Cardiac septum (tissue), 1 donor: Measurements from ENCODE around the gene TYROBP. TPM values are rescaled to one million over a fixed set of nuclear protein-coding genes. Genes with fewer than 3 reads are reported as not detected.
A peak's percentile ranks its signal among the peaks of the same experiment; 100 is the strongest.
"Not testable (repeated sequence)": the region's sequence is repeated elsewhere in the genome, so short reads cannot be mapped to it uniquely, and the experiment has no call there.

Experiments
- DNase-seq: peaks from one replicate; pipeline ENCODE4 v3.0.0-alpha.2; 2020; ENCODE audit warnings: low spot score
- intact Hi-C: fragments of 100-400 bp; cut with DNase I; formaldehyde crosslinking; loops from one replicate; pipeline ENCODE4 v1.14.0; 2022
- total RNA-seq: library from RNA; stranded (reverse); fragmentation: NEBNext Ultra II Directional; extraction: Animal tissue kit (Norgen Biotek cat#: 25700); gene quantifications from one replicate; pipeline ENCODE4 v1.2.1, GENCODE V29; 2021
- donor health status: DM: no; HTN: no; CAD: no.

TYROBP gene
- total RNA-seq, 1 donor from 2014 or later = 16.9 TPM

DNA sequence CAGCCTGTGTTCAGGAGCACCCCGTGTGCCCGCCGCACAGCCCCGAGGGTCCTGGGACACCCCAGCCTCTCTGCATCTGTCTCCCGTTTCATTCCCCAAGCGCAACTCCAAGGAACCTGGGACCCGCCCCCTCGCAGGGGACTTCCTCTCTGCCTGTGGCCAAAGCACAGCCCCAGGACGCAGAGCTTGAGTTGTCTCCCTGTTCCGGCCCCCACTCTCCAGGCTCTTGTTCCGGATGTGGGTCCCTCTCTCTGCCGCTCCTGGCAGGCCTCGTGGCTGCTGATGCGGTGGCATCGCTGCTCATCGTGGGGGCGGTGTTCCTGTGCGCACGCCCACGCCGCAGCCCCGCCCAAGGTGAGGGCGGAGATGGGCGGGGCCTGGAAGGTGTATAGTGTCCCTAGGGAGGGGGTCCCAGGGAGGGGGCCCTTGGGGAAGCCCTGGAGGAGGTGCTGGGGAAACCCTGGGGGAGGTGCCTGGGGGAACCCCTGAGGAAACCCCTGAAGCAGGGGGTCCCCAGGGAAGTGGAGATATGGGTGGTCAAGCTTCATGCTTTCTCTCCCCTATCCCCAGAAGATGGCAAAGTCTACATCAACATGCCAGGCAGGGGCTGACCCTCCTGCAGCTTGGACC lies 4.4 kb downstream of the TYROBP start:
- DNase-seq = peak; percentile 90
- intact Hi-C loops = no loop called here

DNA sequence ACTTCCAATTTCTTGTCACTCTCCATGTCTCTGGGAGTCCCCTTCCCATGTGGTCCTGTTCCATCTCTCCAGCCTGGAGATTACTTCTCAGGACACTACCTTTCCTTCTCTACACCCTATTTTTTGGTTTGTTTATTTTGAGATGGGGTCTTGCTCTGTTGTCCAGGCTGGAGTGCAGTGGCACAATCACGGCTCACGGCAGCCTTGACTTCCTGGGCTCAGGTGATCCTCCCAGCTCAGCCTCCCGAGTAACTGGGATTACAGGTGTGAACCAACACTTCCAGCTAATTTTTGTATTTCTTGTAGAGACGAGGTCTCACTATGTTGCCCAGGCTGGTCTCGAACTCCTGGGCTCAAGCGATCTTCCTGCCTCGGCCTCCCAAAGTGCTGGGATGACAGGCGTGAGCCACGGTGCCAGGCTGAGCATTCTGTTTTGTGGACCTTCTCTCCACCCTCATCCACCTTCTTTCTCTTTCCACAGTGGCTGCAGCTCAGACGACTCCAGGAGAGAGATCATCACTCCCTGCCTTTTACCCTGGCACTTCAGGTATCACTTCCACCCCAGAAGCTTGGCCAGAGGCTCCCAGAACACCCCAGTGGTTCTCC lies 5.1 kb downstream of the TYROBP start:
- DNase-seq = no peak
- intact Hi-C loops = no loop called here

DNA sequence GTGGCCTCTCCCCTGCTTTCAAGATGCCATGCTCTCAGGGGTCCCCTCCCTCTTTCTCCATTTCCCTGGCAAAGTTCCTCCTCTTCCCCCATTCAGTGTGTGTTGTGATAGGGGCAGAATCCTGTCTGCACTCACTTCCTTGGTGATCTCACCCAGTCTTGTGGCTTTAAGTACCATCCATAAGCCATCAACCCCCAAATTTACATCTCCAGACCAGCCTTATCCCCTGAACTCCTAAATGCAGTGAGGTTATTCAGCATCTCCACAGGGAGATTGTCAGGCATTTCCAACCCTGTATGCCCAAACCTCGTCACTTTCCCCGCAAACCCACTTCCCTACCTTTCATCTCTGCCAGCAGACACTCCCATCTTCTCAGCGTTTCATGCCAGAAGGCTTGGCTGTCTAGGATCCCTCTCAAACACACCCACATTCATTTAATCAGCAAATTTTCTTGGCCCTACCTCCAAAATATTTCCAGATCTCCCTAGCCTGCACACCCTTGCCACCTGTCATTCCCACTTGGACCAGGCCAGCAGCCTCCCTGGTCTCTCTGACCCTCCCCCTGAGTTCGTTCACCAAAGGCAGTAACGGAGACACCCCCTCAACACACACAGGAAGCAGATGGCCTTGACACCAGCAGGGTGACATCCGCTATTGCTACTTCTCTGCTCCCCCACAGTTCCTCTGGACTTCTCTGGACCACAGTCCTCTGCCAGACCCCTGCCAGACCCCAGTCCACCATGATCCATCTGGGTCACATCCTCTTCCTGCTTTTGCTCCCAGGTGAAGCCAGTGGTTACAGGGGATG lies 6.0 kb downstream of the TYROBP start, which contains the start of gene HCST:
Gene HCST (plus strand): TSS at position 676 of the 808 bp plus-strand sequence. CDS start 65 bp downstream, at position 741.
- intact Hi-C loops = no loop called here

DNA sequence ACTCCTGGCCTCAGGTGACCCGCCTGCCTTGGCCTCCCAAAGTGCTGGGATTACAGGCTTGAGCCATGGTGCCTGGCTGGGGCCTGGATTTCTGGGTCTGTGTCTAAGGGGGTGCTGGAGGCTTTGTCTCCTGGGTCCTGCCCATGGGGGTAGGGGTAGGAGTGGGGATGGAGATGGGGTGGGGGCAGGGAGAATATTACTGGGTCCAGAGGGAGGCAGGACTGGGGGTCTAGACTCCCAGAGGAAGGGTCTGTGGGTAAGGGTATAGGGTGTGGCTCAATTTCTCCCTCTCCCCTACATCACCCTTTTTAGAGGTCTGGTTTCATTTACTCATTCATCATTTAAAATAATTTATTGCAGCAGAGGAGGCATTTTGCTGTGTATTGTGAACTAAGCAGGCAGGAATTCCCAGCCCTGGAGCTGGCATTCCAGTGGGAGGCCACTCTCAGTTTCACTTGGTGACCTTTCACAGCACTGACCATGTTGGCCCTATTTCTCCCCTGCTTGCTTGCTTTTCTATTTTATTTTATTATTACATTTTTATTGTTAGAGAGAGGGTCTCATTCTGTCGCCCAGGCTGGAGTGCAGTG lies 6.9 kb downstream of the TYROBP start:
- DNase-seq = no peak
- intact Hi-C loops = no loop called here

More for the DNA sequence above, 6.0 kb downstream of the TYROBP start, which contains the start of gene HCST:
- no peak for DNase-seq

DNA sequence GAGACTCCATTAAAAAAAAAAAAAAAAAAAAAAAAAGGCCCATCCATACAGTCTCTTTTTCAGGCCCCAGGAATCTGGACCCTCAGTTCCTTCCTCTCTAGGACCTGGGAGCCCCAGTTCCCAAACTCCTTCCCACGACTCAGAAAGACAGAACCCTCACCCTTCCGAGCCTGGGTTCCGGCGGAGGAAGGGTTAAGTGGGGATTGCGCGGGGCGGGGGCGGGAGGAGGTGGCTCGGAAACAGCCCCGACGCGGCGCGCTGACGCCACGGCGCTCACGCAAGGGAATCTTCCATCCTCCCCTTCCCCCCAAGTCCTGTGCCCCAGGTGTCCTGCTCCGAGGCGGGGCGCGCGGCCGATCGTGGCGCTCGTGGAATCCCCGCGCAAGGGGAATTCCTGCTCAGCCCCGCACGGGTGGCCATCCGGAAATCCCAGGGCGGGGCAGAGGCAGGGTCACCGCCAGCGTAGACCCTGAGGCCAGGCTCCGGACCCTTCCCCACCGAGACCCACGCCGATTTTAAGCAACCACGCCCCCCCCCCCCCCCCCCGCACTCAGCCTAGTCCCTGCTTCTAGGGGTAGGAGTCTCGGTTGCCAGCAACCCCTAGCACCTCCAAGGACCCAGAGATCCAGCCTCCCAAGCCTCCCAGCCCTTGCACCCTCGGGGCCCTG lies 8.4 kb downstream of the TYROBP start:
- DNase-seq = peak; percentile 93

DNA sequence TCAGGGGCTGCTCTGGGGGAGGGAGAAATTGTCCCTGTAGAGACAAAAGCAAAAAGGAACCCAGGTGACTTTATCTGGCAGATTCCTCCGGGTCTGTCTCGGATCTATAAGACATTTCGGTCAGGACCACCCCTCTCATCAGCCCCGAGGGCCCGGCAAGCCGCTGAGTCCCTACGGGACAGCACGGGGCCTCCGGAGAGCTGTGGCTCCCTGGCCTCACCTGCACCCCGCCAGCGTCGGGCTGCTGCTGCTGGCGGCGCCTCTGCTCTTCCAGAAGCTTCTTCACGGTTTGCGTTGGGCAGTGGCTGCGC lies 9.6 kb downstream of the TYROBP start:
- intact Hi-C loops = loop anchor here (2.0 kb wide), 1 partner anchor 32 kb away; no protein-coding TSS in a partner anchor
- no peak for DNase-seq

More for the DNA sequence above, 8.4 kb downstream of the TYROBP start:
- intact Hi-C loops = loop anchor here (2.0 kb wide), 1 partner anchor 31 kb away; no protein-coding TSS in a partner anchor

DNA sequence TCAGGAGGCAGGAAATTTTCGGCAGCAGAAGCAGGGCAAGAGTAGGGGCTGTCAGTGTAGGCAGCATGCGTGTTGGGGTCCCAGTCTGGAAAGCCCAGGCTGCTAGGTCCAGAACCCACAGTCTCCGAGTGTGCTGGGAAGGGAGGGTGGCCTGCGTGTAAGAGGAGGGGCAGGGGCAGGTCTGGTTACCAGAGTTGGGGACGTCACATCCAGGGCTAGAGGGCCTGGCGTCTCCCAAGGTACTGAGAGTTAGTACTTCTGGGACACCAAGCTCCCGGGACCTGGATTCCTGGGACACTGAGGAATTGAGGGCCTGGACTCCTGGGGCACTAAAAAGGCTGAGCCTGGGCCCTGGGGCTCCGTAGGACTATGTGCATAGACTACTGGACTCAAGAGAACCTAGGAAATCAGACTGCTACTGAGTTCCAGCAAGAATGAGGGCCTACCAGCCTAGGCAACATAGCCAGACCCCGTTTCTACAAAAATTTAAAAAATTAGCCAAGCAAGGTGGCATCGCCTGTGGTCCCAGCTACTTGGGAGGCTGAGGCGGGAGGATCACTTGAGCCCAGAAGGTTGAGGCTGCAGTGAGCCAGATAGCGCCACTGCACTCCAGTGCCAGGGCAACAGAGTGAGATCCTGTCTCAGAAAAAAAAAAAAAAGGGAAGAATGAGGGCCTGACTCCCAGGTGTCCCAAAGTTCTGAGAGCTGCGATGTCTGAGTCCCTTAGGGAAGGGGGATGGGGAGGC lies 10.2 kb downstream of the TYROBP start:
- intact Hi-C loops = loop anchor here (2.0 kb wide), 1 partner anchor 33 kb away; no protein-coding TSS in a partner anchor
- no peak for DNase-seq

DNA sequence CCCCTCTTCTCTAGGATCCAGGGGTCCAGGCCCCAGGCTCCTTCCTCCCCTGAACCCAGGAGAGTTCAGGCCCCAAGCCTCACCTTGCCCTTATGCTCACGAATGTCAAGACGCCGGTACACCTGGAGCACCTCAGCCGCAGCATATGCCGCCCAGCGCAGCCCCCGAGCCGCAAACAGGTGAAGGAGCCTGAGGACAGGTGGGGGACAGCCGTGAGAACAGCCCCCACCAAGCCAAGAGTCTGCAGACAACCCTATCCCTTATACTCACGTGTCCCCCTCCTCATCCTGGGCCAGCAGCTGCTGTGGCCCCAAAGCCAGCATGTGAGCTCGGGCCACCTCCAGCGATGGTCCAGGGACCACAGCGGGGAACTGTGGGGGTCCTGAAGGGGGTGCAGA lies 11.5 kb downstream of the TYROBP start:
- no peak for DNase-seq
- intact Hi-C loops = no loop called here

DNA sequence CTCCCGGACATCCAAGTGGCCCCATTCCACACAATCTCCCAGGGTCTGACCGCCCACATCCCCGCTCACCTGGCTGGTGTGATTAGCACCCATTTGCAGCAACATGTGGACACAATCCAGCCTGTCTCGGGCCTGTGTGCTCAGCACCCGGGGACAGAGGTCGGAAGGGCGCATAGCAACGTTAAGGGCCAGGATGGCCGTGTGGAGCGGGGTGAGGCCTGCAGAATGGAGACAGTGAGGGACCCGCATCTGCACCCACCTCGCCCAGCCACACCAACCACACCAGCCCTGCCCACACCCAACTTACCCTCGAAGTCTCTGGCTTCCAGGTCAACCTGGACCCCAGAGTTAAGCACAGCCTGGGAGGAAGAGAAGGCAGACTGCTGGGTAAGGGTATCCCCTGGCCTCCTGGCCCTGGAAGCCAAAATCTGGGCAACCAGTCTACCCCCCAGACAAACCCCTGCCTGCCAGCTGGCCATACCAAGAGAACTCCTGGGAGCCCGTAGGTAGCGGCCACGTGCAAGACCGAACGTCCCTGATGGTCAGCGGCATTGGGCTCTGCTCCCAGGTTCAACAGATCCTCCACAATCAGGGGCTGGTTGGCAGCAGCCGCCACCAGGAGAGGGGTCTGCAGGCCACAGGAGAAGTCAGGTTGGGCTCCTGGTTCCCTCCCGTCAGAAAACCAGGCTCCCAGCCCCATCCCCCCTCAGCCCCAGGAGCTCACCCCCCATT lies 12.0 kb downstream of the TYROBP start:
- no peak for DNase-seq
- intact Hi-C loops = no loop called here

DNA sequence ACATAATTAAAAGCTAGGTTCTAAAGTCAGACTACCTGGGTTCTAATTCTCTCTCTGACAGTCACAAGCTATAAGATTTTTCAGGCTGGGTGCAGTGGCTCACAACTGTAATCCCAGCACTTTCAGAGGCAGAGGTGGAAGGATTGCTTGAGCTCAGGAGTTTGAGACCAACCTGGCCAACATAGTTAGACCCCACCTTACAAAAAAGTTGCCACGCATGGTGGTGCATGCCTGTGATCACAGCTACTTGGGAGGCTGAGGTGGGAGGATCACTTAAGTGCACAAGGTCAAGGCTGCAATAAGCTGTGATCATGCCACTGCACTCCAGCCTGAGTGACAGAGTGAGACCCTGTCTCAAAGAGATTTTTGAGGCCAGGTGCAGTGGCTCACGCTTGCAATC lies 13.8 kb downstream of the TYROBP start:
- intact Hi-C loops = no loop called here
- DNase-seq = no peak

DNA sequence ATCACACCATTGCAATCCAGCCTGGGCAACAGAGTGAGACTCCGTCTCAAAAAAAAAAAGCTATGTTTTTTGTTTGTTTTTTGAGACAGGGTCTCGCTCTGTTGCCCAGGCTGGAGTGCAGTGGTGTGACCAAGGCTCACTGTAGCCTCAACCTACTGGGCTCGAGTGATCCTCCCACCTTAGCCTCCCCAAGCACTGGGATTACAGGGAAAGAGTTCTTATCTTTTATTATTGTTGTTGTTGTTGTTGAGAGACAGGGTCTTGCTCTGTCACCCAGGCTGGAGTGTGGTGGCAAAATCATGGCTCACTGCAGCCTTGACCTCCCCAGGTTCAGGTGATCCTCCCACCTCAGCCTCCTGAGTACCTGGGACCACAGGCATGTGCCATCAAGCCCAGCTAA lies 16.3 kb downstream of the TYROBP start:
- DNase-seq, intact Hi-C loops: not testable (repeated sequence)

DNA sequence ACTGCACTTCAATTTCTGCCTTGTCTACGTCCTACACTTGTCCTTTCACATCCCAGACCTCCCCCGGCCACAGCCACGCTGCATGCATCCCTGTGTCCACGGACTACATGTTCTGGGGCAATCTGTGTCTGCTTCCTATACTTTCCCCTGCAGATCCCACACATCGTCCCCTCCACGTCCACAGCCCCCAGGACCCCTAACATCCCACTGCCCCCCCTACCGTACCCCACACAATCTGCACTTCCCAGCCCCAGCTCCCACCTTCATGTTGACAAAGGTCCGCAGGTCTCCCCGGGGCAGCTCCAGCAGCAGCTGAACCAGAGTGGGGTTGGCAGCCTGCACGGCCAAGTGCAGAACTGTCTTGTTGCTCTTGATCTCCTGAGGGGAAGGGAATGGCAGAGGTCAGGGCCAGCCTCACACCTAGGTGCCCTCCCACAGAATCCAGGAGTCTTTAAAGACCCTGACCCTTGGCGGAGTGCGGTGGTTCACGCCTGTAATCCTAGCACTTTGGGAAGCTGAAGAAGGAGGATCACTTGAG lies 17.9 kb downstream of the TYROBP start:
- intact Hi-C loops = no loop called here
- no peak for DNase-seq

DNA sequence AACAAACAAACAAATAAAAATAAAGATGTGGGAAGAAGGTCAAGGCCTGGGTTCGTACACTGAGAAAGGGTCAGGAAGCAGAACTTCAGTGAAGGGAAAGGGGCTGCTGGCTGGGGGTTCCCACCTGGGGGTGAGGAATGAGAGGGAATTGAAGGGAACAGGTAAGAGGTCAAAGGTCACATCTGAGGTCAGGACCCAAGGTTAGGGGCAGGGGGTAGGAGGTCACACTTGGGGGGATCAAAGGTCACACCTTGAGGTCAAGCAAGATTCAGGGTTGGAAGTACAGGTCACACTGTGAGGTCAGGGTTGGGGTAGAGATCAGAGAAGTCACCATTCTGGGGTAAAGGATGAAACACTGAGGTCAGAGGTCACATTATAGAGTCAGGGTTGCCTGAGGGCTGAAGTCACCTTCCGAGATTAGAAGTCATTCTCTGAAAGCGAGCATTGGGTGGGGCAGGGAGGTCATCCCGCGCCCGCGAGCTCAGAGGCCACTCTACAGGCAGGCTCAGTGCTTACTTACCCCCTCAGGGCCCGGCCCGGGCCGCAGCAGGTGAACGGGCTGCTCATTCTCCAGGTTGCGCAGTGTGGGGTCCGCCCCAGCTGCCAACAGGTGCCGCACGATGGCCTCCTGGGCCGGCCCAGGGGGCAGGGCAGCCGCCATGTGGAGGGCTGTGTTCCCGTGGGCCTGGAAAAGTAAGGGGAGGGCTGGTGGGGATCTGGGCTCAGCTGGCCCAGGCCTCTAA lies 18.6 kb downstream of the TYROBP start:
- intact Hi-C loops = no loop called here
- DNase-seq = no peak

DNA sequence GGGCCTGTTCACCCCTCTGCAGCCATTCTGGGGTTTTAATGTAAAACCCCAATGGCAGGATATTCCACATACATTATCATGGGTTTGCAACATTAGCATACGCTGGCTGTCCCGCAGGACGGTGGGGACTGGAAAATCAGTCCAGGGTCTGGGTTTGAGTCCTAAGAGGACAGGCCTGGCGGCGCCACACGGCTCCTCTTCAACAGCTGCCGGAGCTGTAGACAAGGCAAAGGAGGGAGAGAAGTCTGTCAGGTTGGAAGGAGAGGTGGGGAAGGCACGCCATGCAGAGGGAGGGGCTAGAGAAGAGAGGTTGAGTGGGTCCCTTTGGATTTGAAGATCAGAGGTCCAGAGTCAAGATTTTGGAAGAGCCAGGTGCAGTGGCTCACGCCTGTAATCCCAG lies 19.7 kb downstream of the TYROBP start:
- intact Hi-C loops = no loop called here
- DNase-seq = no peak

DNA sequence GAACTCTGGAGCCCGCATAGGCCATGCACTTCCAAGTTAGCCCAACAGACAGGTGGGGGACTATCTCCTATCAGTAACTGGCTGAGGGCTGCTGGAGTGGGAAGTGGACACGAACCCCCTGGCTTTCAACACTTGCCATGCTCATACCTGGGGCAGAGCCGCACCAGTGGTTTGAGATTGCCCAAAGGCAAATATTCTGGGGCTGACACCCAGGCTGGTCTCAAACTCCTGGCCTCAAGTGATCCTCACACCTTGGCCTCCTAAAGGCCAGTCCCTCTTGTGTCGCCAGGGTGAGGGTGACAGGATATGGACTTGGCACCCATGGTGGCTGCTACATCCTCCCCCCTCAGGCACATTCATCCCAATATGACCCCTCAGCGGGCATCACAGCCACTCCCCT lies 20.9 kb downstream of the TYROBP start:
- DNase-seq = no peak
- intact Hi-C loops = no loop called here

DNA sequence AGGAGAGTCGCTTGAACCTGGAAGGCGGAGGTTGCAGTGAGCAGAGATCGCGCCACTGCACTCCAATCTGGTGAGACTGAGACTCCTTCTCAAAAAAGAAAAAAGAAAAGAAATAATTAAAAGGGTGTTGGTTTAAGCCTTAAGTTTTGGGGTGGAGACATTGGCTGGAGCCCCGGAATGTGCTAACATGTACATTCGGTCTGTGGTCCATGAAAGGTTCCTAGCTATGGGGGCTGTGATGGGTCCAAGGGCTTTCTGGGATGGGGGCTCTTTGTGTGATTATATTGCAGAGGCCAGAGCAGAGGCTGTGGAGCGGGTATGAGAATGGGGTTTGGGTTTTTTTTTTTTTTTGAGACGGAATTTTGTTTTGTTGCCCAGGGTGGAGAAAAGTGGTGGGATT lies 22.2 kb downstream of the TYROBP start:
- intact Hi-C loops = no loop called here

DNA sequence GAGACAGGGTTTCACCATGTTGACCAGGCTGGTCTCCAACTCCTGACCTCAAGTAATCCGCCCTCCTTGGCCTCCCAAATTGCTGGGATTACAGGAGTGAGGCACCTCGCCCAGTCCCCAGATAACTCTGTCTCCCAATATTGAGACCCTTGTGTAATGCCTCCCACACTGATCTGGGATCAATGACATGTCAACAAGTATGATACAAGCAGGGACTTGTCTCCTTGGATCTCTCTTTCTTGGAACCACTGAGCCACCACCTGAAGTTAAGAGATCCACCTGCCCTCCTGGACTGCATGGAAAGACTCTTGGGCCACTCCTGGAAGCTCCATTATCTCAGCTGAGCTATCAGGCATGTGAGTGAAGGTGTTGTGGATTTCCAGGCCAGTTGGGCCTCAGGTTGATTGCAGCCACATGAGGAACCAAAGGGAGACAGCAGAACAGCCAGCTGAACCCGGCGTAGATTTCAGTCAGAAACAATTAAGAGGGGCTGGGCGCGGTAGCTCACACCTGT lies 22.8 kb downstream of the TYROBP start:
- DNase-seq = no peak
- intact Hi-C loops = no loop called here

More for the DNA sequence above, 22.2 kb downstream of the TYROBP start:
- no peak for DNase-seq
